ENCODE results near the gene RCHY1. TPM values are rescaled to one million over a fixed set of nuclear protein-coding genes. Genes with fewer than 3 reads are reported as not detected.
A peak's percentile ranks its signal among the peaks of the same experiment; 100 is the strongest.
"Not testable (repeated sequence)": the region's sequence is repeated elsewhere in the genome, so short reads cannot be mapped to it uniquely, and the experiment has no call there.

The RCHY1 gene
- total and polyA plus RNA-seq, 12 donors = 7.4 to 54.2 (median 31.4) TPM

DNA sequence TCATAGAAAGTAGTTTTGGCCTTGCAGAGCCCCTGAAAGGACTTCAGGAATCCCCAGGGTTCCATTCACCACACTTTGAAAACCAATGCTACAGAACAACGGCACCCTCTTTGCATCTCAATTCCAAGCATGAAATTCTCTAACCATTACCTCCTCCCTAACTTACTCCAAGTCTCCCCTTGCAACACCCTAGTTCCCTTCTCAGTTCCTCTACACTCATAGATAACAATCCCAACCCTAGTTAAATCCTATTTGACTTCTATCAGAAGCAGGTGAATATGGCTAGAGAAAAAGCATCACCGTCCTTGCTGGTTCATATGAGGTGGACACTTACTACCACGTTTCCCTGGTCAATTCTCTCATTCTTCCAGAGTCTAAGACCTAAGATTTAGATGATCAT lies 2.4 kb downstream of the RCHY1 start:
- no peak for DNase-seq
- H3K4me1 ChIP-seq (replicated peaks in 1 of 2) = peaks cover 27 to 51% of the 10 kb centered on the region in 2 donors
- H3K9me3 ChIP-seq (replicated peaks in 1 of 3) = peaks cover 0 to 2% (median 0%) of the 10 kb centered on the region in 3 donors
- TF ChIP-seq POLR2A (IDR thresholded peaks at IDR 0.05) = no peak
- TF ChIP-seq CTCF (IDR thresholded peaks at IDR 0.05) = no peak
- intact Hi-C loops (cut with DNase I) = no loop called here
- peaks cover 0 to 2% of the 10 kb centered on the region in 2 donors for H3K36me3 ChIP-seq (replicated peaks in 1 of 2)
- H3K4me3 ChIP-seq = peak overlapping the region in 1 of 4 donors; percentile 68
- no peaks in the 10 kb centered on the region for H3K27me3 ChIP-seq
- WGBS, 4 donors = 66 to 76% (median 67%) methylated on average over 3 of the region's 3 CpGs
- H3K27ac ChIP-seq = peak overlapping the region in 2 of 5 donors; percentile 98 to 99

GRCh38 chr4:75509592-75509991 lies 4.6 kb downstream of the RCHY1 start:
- H3K36me3 ChIP-seq (replicated peaks in 1 of 2); intact Hi-C loops (cut with DNase I): not testable (repeated sequence)
- WGBS, 4 donors = 84 to 96% (median 95%) methylated on average over 4 of the region's 4 CpGs

GRCh38 chr4:75505630-75506029 lies 8.6 kb downstream of the RCHY1 start:
- Histone ChIP-seq H3K36me3 (replicated peaks in 1 of 2) (peaks cover 0 to 13% of the 10 kb centered on the region in 2 donors), H3K27me3 (no peaks in the 10 kb centered on the region)
- intact Hi-C loops (cut with DNase I) = no loop called here

More at GRCh38 chr4:75509592-75509991, 4.6 kb downstream of the RCHY1 start:
- not testable (repeated sequence) for H3K27ac ChIP-seq; DNase-seq; H3K4me3 ChIP-seq; H3K9me3 ChIP-seq (replicated peaks in 1 of 3); H3K27me3 ChIP-seq
- H3K4me1 ChIP-seq (replicated peaks in 1 of 2) = peaks cover 21 to 37% of the 10 kb centered on the region in 2 donors

GRCh38 chr4:75502671-75503070 lies 11.5 kb downstream of the RCHY1 start:
- no peak for TF ChIP-seq POLR2A (IDR thresholded peaks at IDR 0.05)
- Histone ChIP-seq H3K4me1 (replicated peaks in 1 of 2) (no peaks in the 10 kb centered on the region), H3K36me3 (replicated peaks in 1 of 2) (peaks cover 0 to 21% of the 10 kb centered on the region in 2 donors), H3K9me3 (replicated peaks in 1 of 3) (peaks cover 0 to 4% (median 3%) of the 10 kb centered on the region in 3 donors), H3K4me3 (no peak overlapping the region), H3K27me3 (no peaks in the 10 kb centered on the region), H3K27ac (no peak overlapping the region)
- WGBS, 4 donors = 96 to 100% (median 98%) methylated on average over 2 of the region's 2 CpGs
- DNase-seq = no peak
- intact Hi-C loops (cut with DNase I) = no loop called here

More at GRCh38 chr4:75505630-75506029, 8.6 kb downstream of the RCHY1 start:
- peaks cover 0 to 4% (median 0%) of the 10 kb centered on the region in 3 donors for H3K9me3 ChIP-seq (replicated peaks in 1 of 3)
- TF ChIP-seq CTCF (IDR thresholded peaks at IDR 0.05) = no peak
- no peak for TF ChIP-seq POLR2A (IDR thresholded peaks at IDR 0.05)
- no peak overlapping the region for H3K4me3 ChIP-seq
- 96 to 98% (median 96%) methylated on average over 2 of the region's 2 CpGs for WGBS, 4 donors
- peaks cover 2 to 9% of the 10 kb centered on the region in 2 donors for H3K4me1 ChIP-seq (replicated peaks in 1 of 2)
- no peak overlapping the region for H3K27ac ChIP-seq
- DNase-seq = no peak

GRCh38 chr4:75499900-75500299 lies 14.3 kb downstream of the RCHY1 start:
- TF ChIP-seq CTCF (IDR thresholded peaks at IDR 0.05) = no peak
- TF ChIP-seq POLR2A (IDR thresholded peaks at IDR 0.05) = no peak
- DNase-seq = no peak
- H3K27ac ChIP-seq = no peak overlapping the region
- H3K27me3 ChIP-seq = no peaks in the 10 kb centered on the region
- H3K9me3 ChIP-seq (replicated peaks in 1 of 3) = peaks cover 0 to 3% (median 0%) of the 10 kb centered on the region in 3 donors
- peaks cover 0 to 24% of the 10 kb centered on the region in 2 donors for H3K36me3 ChIP-seq (replicated peaks in 1 of 2)
- no peak overlapping the region for H3K4me3 ChIP-seq
- peaks cover 1 to 10% of the 10 kb centered on the region in 2 donors for H3K4me1 ChIP-seq (replicated peaks in 1 of 2)
- WGBS, 4 donors = 89 to 95% (median 92%) methylated on average over 2 of the region's 2 CpGs
- intact Hi-C loops (cut with DNase I) = no loop called here
